Kidney tubule cell (primary cell): ENCODE data around the gene NECTIN4.
"Not testable (repeated sequence)": the region's sequence is repeated elsewhere in the genome, so short reads cannot be mapped to it uniquely, and the experiment has no call there.

Source experiments
- DNase-seq: peaks from one replicate; pipeline ENCODE4 v3.0.0-alpha.2; 2018; ENCODE audit warnings: low spot score

The NECTIN4 gene

GRCh38 chr1:161082483-161082882, 6.9 kb downstream of the NECTIN4 start:
- DNase-seq: no peak

GRCh38 chr1:161081519-161081918, 7.8 kb downstream of the NECTIN4 start:
- peak; percentile 17 for DNase-seq

- no peak for DNase-seq
Observed at GRCh38 chr1:161080441-161081405, 8.6 kb downstream of the NECTIN4 start.

- no peak for DNase-seq
Observed at GRCh38 chr1:161079436-161080110, 9.8 kb downstream of the NECTIN4 start.

- DNase-seq: no peak
Observed at GRCh38 chr1:161077426-161077825, 11.9 kb downstream of the NECTIN4 start.

GRCh38 chr1:161076410-161076809, 12.9 kb downstream of the NECTIN4 start:
- DNase-seq: no peak

- no peak for DNase-seq
Observed at GRCh38 chr1:161074676-161075368, 14.5 kb downstream of the NECTIN4 start.

- no peak for DNase-seq
Observed at GRCh38 chr1:161073474-161074121, 15.8 kb downstream of the NECTIN4 start.

GRCh38 chr1:161072751-161073449, 16.5 kb downstream of the NECTIN4 start:
- no peak for DNase-seq

- DNase-seq: peak; percentile 54
Observed at GRCh38 chr1:161071886-161072371, 17.4 kb downstream of the NECTIN4 start.

GRCh38 chr1:161070761-161071160, 18.6 kb downstream of the NECTIN4 start:
- DNase-seq: no peak

GRCh38 chr1:161069731-161070270, 19.6 kb downstream of the NECTIN4 start, which contains the start of gene ARHGAP30:
Gene ARHGAP30, minus strand, starts transcription at chr1:161069891. Its CDS starts 267 bp downstream, at chr1:161069624.
- DNase-seq: no peak

GRCh38 chr1:161069241-161069640, 20.1 kb downstream of the NECTIN4 start:
- no peak for DNase-seq

- DNase-seq: no peak
Observed at GRCh38 chr1:161068306-161069234, 20.8 kb downstream of the NECTIN4 start.

GRCh38 chr1:161066694-161067093, 22.7 kb downstream of the NECTIN4 start:
- no peak for DNase-seq

- DNase-seq: not testable (repeated sequence)
Observed at GRCh38 chr1:161065681-161066080, 23.7 kb downstream of the NECTIN4 start.

- DNase-seq: not testable (repeated sequence)
Observed at GRCh38 chr1:161063936-161064335, 25.4 kb downstream of the NECTIN4 start.

GRCh38 chr1:161061419-161061818, 27.9 kb downstream of the NECTIN4 start:
- DNase-seq: no peak

- DNase-seq: no peak
Observed at GRCh38 chr1:161059293-161059692, 30.1 kb downstream of the NECTIN4 start.

- DNase-seq: no peak
Observed at GRCh38 chr1:161054805-161055204, 34.6 kb downstream of the NECTIN4 start.
